Neural cell (in vitro differentiated cells): ENCODE measurements around the gene ARL10. TPM values are rescaled to one million over a fixed set of nuclear protein-coding genes. Genes with fewer than 3 reads are reported as not detected.

Experiments
- H2AFZ ChIP-seq: fragments of 200-600, 300-800 bp; sonication (generic), shearing (Covaris generic); 2 replicates; pipeline ENCODE4 v1.6.0; 2014; ENCODE audit warnings: low read depth, mild to moderate bottlenecking, antibody characterized with exemption, low read length, moderate library complexity
- H3F3A ChIP-seq: fragments of 200-600 bp; shearing (Covaris generic); 2 replicates; pipeline ENCODE4 v1.6.1; 2016; ENCODE audit warnings: mild to moderate bottlenecking, moderate library complexity, mixed read lengths, antibody characterized with exemption, low read length; ENCODE audit not compliant: insufficient read depth, poor library complexity, severe bottlenecking
- H3K27ac ChIP-seq: fragments of 200-600, 300-800 bp; sonication (generic), shearing (Covaris generic); 2 replicates; pipeline ENCODE4 v1.5.1; 2014; ENCODE audit warnings: mild to moderate bottlenecking, low read length, moderate library complexity
- H3K27me3 ChIP-seq: fragments of 300-800, 200-600 bp; sonication (generic), shearing (Covaris generic); 2 replicates; pipeline ENCODE4 v1.6.0; 2014; ENCODE audit warnings: mild to moderate bottlenecking, low read depth, low read length, moderate library complexity; ENCODE audit not compliant: insufficient read depth
- H3K36me3 ChIP-seq: fragments of 300-800, 200-600 bp; sonication (generic), shearing (Covaris generic); 2 replicates; pipeline ENCODE4 v1.5.1; 2014; ENCODE audit warnings: mild to moderate bottlenecking, antibody characterized with exemption, low read length, moderate library complexity; ENCODE audit not compliant: insufficient read depth
- H3K4me2 ChIP-seq: fragments of 300-800, 200-600 bp; sonication (generic), shearing (Covaris generic); 2 replicates; pipeline ENCODE4 v1.6.0; 2014; ENCODE audit warnings: mild to moderate bottlenecking, low read length
- H3K4me3 ChIP-seq: fragments of 300-800, 200-600 bp; sonication (generic), shearing (Covaris generic); 2 replicates; pipeline ENCODE4 v1.5.1; 2014; ENCODE audit warnings: mild to moderate bottlenecking, low read length, moderate library complexity
- H3K79me2 ChIP-seq: fragments of 200-600 bp; shearing (Covaris generic); replicated peaks from 2 replicates; pipeline ENCODE4 v1.6.0; 2014; ENCODE audit warnings: mild to moderate bottlenecking, low read length, moderate library complexity; ENCODE audit not compliant: insufficient read depth
- H3K9ac ChIP-seq: fragments of 300-800, 200-600 bp; sonication (generic), shearing (Covaris generic); 2 replicates; pipeline ENCODE4 v1.6.1; 2016; ENCODE audit warnings: mild to moderate bottlenecking, low read length, mixed read lengths
- H3K9me2 ChIP-seq: fragments of 200-600 bp; shearing (Covaris generic); 2 replicates; pipeline ENCODE4 v1.6.1; 2016; ENCODE audit warnings: mild to moderate bottlenecking, low read length, mixed read lengths; ENCODE audit not compliant: insufficient read depth
- H3K9me3 ChIP-seq: fragments of 200-600, 300-800 bp; sonication (generic), shearing (Covaris generic); 2 replicates; pipeline ENCODE4 v1.6.1; 2016; ENCODE audit warnings: mild to moderate bottlenecking, mixed run types, low read length, moderate library complexity, mixed read lengths
- H4K20me1 ChIP-seq: fragments of 200-600 bp; shearing (Covaris generic); 2 replicates; pipeline ENCODE4 v1.6.1; 2016; ENCODE audit warnings: mild to moderate bottlenecking, mixed run types; ENCODE audit not compliant: insufficient read depth
- CTCF ChIP-seq: fragments of 450-650 bp; IDR thresholded peaks from 2 replicates; pipeline ENCODE4 v1.5.1; 2014; ENCODE audit warnings: antibody characterized with exemption, mild to moderate bottlenecking, moderate library complexity; ENCODE audit not compliant: poor library complexity, severe bottlenecking
- EP300 ChIP-seq: fragments of 450-650 bp; conservative IDR thresholded peaks from 2 replicates; pipeline ENCODE4 v1.6.1; 2014; ENCODE audit warnings: antibody characterized with exemption, mild to moderate bottlenecking, moderate library complexity; ENCODE audit not compliant: poor library complexity, severe bottlenecking
- EZH2 ChIP-seq: fragments of 200-600, 300-800 bp; shearing (Covaris generic), sonication (generic); IDR thresholded peaks from 2 replicates; pipeline ENCODE4 v1.6.1; 2014; ENCODE audit warnings: antibody characterized with exemption, low read length, borderline replicate concordance, mild to moderate bottlenecking; ENCODE audit not compliant: insufficient read depth, poor library complexity, severe bottlenecking
- MXI1 ChIP-seq: fragments of 450-650 bp; conservative IDR thresholded peaks from 2 replicates; pipeline ENCODE4 v1.6.1; 2014; ENCODE audit warnings: antibody characterized with exemption, mild to moderate bottlenecking; ENCODE audit not compliant: poor library complexity, severe bottlenecking
- POLR2AphosphoS5 ChIP-seq: IDR thresholded peaks from 2 replicates; pipeline ENCODE4 v1.6.1; 2012
- RAD21 ChIP-seq: fragments of 450-650 bp; conservative IDR thresholded peaks from 2 replicates; pipeline ENCODE4 v1.6.1; 2014; ENCODE audit warnings: antibody characterized with exemption, mild to moderate bottlenecking, moderate library complexity
- REST ChIP-seq: IDR thresholded peaks from 2 replicates; pipeline ENCODE4 v1.6.1; 2012; ENCODE audit warnings: borderline replicate concordance
- SMC3 ChIP-seq: fragments of 450-650 bp; conservative IDR thresholded peaks from 2 replicates; pipeline ENCODE4 v1.6.1; 2014; ENCODE audit warnings: antibody characterized with exemption, mild to moderate bottlenecking, moderate library complexity; ENCODE audit not compliant: poor library complexity
- TAF1 ChIP-seq: IDR thresholded peaks from 2 replicates; pipeline ENCODE4 v1.6.1; 2012; ENCODE audit warnings: low read depth
- polyA plus RNA-seq: library from polyadenylated mRNA; depleted of rRNA; stranded (reverse); fragments of >200 nt; gene quantifications from 2 replicates; pipeline ENCODE4 v1.2.3, GENCODE V29; 2014

Gene ARL10
- polyA plus RNA-seq, 1 donor from 2014 or later, result 22.8 TPM

GRCh38 chr5:176387384-176387925, 22.2 kb downstream of the ARL10 start:
- Histone ChIP-seq H3K27me3 (no peaks in the 10 kb centered on the region), H3F3A (no peaks in the 10 kb centered on the region), H3K9ac (peak overlapping the region; percentile 85), H3K79me2 (peaks cover 10% of the 10 kb centered on the region), H3K4me3 (peak overlapping the region; percentile 81), H2AFZ (no peak overlapping the region), H3K9me2 (no peaks in the 10 kb centered on the region), H3K36me3 (no peaks in the 10 kb centered on the region), H3K27ac (peak overlapping the region; percentile 90), H3K9me3 (no peaks in the 10 kb centered on the region), H3K4me2 (peak overlapping the region; percentile 57), H4K20me1 (no peaks in the 10 kb centered on the region)
- TF ChIP-seq MXI1 (no peak), TAF1 (no peak), REST (no peak), CTCF (no peak), EP300 (no peak), SMC3 (no peak), POLR2AphosphoS5 (no peak), RAD21 (no peak), EZH2 (no peak)

- H3K9ac ChIP-seq, result peak overlapping the region; percentile 85
- H2AFZ ChIP-seq, result no peak overlapping the region
- H3K9me2 ChIP-seq, result no peaks in the 10 kb centered on the region
- H3K4me2 ChIP-seq, result peak overlapping the region; percentile 57
- peak overlapping the region; percentile 90 for H3K27ac ChIP-seq
- H3K36me3 ChIP-seq, result no peaks in the 10 kb centered on the region
- no peaks in the 10 kb centered on the region for H3K9me3 ChIP-seq
- peak overlapping the region; percentile 81 for H3K4me3 ChIP-seq
- H3K79me2 ChIP-seq, result peaks cover 10% of the 10 kb centered on the region
- TF ChIP-seq MXI1 (no peak), SMC3 (peak; percentile 4), REST (peak; percentile 23), TAF1 (no peak)
- no peaks in the 10 kb centered on the region for H3F3A ChIP-seq
- H4K20me1 ChIP-seq, result no peaks in the 10 kb centered on the region
- H3K27me3 ChIP-seq, result no peaks in the 10 kb centered on the region
Observed at GRCh38 chr5:176388003-176388443, 22.7 kb downstream of the ARL10 start.
